Endothelial cell of umbilical vein (primary cell): ENCODE data around the gene HOXC13. TPM values are rescaled to one million over a fixed set of nuclear protein-coding genes. Genes with fewer than 3 reads are reported as not detected.
A peak's percentile ranks its signal among the peaks of the same experiment; 100 is the strongest.

ENCODE experiments used
- BruUV-seq: library from RNA; stranded (reverse); fragments of 400-500 nt; replicated peaks from 2 replicates; lab custom pipeline; 2021; lab: Mats Ljungman, UMichigan
- CTCF ChIA-PET: fragments of 300-600, 350-600 bp; sonication (Branson Sonifier 250); formaldehyde crosslinking; loops from one replicate; lab custom pipeline; 2021; ENCODE audit warnings: antibody characterized with exemption, inconsistent platforms; lab: Charles Lee
- POLR2A ChIA-PET: fragments of 300-600, 350-600 bp; sonication (Branson Sonifier 250); formaldehyde crosslinking; loops from one replicate; lab custom pipeline; 2021; ENCODE audit warnings: antibody characterized with exemption, inconsistent platforms; lab: Charles Lee
- DNase-seq: peaks from one replicate; pipeline ENCODE4 v3.0.0-alpha.2; 2011; ENCODE audit warnings: low read depth, low spot score
- FAIRE-seq: peaks from 2 replicates; lab custom pipeline; 2011; peaks lifted over from hg19 to GRCh38; lab: Jason Lieb, UNC
- H2AFZ ChIP-seq: 2 replicates; pipeline ENCODE4 v1.6.0; 2012; ENCODE audit warnings: low read depth, low read length, control low read depth, inconsistent platforms
- H3K27ac ChIP-seq: 2 replicates; pipeline ENCODE4 v1.5.1; 2011; ENCODE audit warnings: low read depth, mild to moderate bottlenecking, control low read depth, low read length, moderate library complexity; ENCODE audit not compliant: insufficient read depth
- H3K27me3 ChIP-seq, 2 experiments: 2 replicates each; pipeline versions ENCODE4 v1.6.0 to v1.6.1; 2011; ENCODE audit warnings: low read length in 2 of 2, mixed read lengths in 1 of 2; ENCODE audit not compliant: control insufficient read depth in 2 of 2, insufficient read depth in 2 of 2
- H3K36me3 ChIP-seq, 2 experiments: 2 replicates in 1 of 2; 3 replicates in 1 of 2; pipeline ENCODE4 v1.5.1; 2011; ENCODE audit warnings: low read length in 2 of 2, mild to moderate bottlenecking in 1 of 2, moderate library complexity in 1 of 2; ENCODE audit not compliant: control insufficient read depth in 2 of 2, insufficient read depth in 2 of 2; ENCODE audit errors: extremely low read depth in 1 of 2
- H3K4me1 ChIP-seq: 3 replicates; pipeline ENCODE4 v1.5.1; 2011; ENCODE audit warnings: mild to moderate bottlenecking, low read length; ENCODE audit not compliant: control insufficient read depth, insufficient read depth; ENCODE audit errors: extremely low read depth
- H3K4me2 ChIP-seq: 2 replicates; pipeline ENCODE4 v1.6.1; 2011; ENCODE audit warnings: low read length, control low read depth, mixed read lengths; ENCODE audit not compliant: insufficient read depth
- H3K4me3 ChIP-seq, 3 experiments: fragments of 200-600 bp in 1 of 3; sonication (generic), shearing (Covaris generic) in 1 of 3; replicated peaks in 1 of 3; 2 replicates each; pipeline ENCODE4 v1.5.1; 2011 to 2016; ENCODE audit warnings: control low read depth in 3 of 3, low read length in 3 of 3, mild to moderate bottlenecking in 2 of 3, inconsistent platforms in 1 of 3, low read depth in 1 of 3, moderate library complexity in 1 of 3; ENCODE audit not compliant: insufficient read depth in 1 of 3
- H3K79me2 ChIP-seq: 2 replicates; pipeline ENCODE4 v1.6.0; 2012; ENCODE audit warnings: low read length, inconsistent platforms; ENCODE audit not compliant: control insufficient read depth, insufficient read depth
- H3K9ac ChIP-seq: replicated peaks from 2 replicates; pipeline ENCODE3; 2011; ENCODE audit warnings: low read length, control low read depth; ENCODE audit not compliant: insufficient read depth; ENCODE audit errors: extremely low read depth
- H3K9me1 ChIP-seq: replicated peaks from 3 replicates; pipeline ENCODE4 v1.6.0; 2011; ENCODE audit warnings: mild to moderate bottlenecking, low read length; ENCODE audit not compliant: control insufficient read depth, insufficient read depth; ENCODE audit errors: extremely low read depth
- H3K9me3 ChIP-seq: replicated peaks from 2 replicates; pipeline ENCODE4 v1.5.1; 2012; ENCODE audit warnings: low read length, inconsistent platforms; ENCODE audit not compliant: control insufficient read depth, insufficient read depth
- H4K20me1 ChIP-seq: replicated peaks from 2 replicates; pipeline ENCODE3; 2011; ENCODE audit warnings: mild to moderate bottlenecking, low read length; ENCODE audit not compliant: control insufficient read depth, insufficient read depth; ENCODE audit errors: extremely low read depth
- EZH2 ChIP-seq: IDR thresholded peaks from 2 replicates; pipeline ENCODE4 v1.6.1; 2012; ENCODE audit warnings: borderline replicate concordance, low read depth, mild to moderate bottlenecking, moderate library complexity, low read length, inconsistent platforms; ENCODE audit not compliant: severe bottlenecking
- GATA2 ChIP-seq: IDR thresholded peaks from 2 replicates; pipeline ENCODE4 v1.7.0; 2011; ENCODE audit warnings: low read depth, mild to moderate bottlenecking, moderate library complexity, mixed read lengths, low read length; ENCODE audit not compliant: insufficient read length, insufficient read depth
- JUN ChIP-seq: IDR thresholded peaks from 2 replicates; pipeline ENCODE4 v1.6.1; 2011; ENCODE audit warnings: borderline replicate concordance, low read depth; ENCODE audit not compliant: insufficient read length, insufficient read depth
- POLR2A ChIP-seq: IDR thresholded peaks from 2 replicates; pipeline ENCODE4 v1.6.1; 2012; ENCODE audit warnings: low read depth, mild to moderate bottlenecking, control low read depth, low read length
- POLR2AphosphoS5 ChIP-seq: IDR thresholded peaks from 2 replicates; pipeline ENCODE4 v1.6.1; 2012; ENCODE audit warnings: low read depth, mild to moderate bottlenecking, control low read depth, low read length, moderate library complexity; ENCODE audit not compliant: insufficient read depth
- dilution Hi-C: fragments of 300-500 bp; cut with MboI; formaldehyde crosslinking; loops from one replicate; pipeline ENCODE4 v1.15.0; 2019; ENCODE audit warnings: low sequenced_read_pairs; ENCODE audit not compliant: extremely low pct_ligation_motif_present
- intact Hi-C: fragments of 100-400 bp; cut with micrococcal nuclease; formaldehyde crosslinking; loops from one replicate; pipeline ENCODE4 v1.10.0; 2022
- polyA plus RNA-seq, 4 experiments: library from polyadenylated mRNA; depleted of rRNA in 3 of 4; stranded (reverse) in 3 of 4; unstranded in 1 of 4; fragments of >200 nt; gene quantifications; 2 replicates each; pipeline versions ENCODE4 v1.2.1 to v1.2.3, GENCODE V29; 2011 to 2012; ENCODE audit warnings: missing spikeins in 1 of 4
- total RNA-seq: library from RNA; stranded (reverse); gene quantifications from 2 replicates; pipeline ENCODE4 v1.2.3, GENCODE V29; 2021
- TF ChIP-seq, protein P1 (sequence below): IDR thresholded peaks from 2 replicates; pipeline ENCODE4 v1.6.1; 2011; ENCODE audit not compliant: insufficient read depth, insufficient read length

The HOXC13 gene
- total and polyA plus RNA-seq, 2 donors (not counting 3 experiments of a cell fraction or from before 2014, with no cell fraction given), result not detected

DNA sequence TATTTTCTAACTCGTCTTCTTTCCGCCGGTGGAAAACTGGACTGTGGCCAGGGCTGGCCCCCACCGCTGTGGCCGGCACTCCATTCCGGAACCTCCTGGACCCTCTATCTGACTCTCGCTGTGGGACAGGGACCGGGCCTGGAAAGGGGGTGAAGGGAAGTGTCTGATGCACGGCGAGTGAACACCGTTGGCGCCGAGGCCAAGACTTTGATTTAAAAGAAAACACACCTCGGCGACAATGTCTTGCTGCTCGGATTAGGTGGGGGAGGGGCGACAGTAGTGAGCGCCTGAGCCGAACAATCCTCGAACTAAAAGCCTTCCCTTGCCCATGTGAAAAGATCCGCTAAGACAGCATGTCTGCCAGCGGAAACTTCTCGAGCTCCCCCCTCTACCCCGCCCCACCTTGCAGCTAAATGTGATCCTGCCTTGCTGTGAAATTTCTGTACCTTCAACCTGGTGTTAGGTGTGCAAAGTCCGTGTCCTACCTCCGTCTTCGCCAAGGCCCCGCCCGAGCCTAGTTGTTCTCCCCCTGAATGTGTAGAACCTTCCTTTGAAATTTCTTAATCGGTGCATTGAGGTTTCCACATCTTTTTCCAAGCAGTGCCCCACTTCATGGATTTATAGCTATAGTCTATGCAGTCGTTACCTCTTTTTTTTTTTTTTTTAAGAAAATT is 37.0 kb downstream of the HOXC13 start:
- POLR2A ChIA-PET, result no interaction called here
- no peak overlapping the region for H3K4me2 ChIP-seq
- CTCF ChIA-PET, result interaction anchor here (0.6 to 1.4 kb wide), 3 partner anchors 9 to 154 kb away, joined by 3 to 4 read pairs (median 3); partner anchors contain the start of gene HOXC10

GRCh38 chr12:53976172-53976822 is 37.7 kb downstream of the HOXC13 start:
- Histone ChIP-seq H3K9me3 (no peaks in the 10 kb centered on the region), H3K36me3 (no peaks in the 10 kb centered on the region), H3K27ac (no peak overlapping the region), H4K20me1 (no peaks in the 10 kb centered on the region), H3K9me1 (no peaks in the 10 kb centered on the region), H3K9ac (no peak overlapping the region), H3K4me3 (no peak overlapping the region), H3K27me3 (peaks cover 85 to 96% of the 10 kb centered on the region in 2 experiments), H3K79me2 (no peaks in the 10 kb centered on the region), H3K4me2 (no peak overlapping the region), H2AFZ (no peak overlapping the region), H3K4me1 (no peaks in the 10 kb centered on the region)
- BruUV-seq, result no TSS peak
- TF ChIP-seq GATA2 (no peak), JUN (no peak), EZH2 (no peak), POLR2AphosphoS5 (no peak)
- intact Hi-C loops (no loop called here), dilution Hi-C loops (no loop called here)
- DNase-seq, result no peak
- ChIA-PET CTCF (interaction anchor here (0.7 to 1.4 kb wide), 3 partner anchors 9 to 15 kb away, joined by 3 to 4 read pairs (median 3); partner anchors contain the start of gene HOXC10), POLR2A (no interaction called here)
- FAIRE-seq, result no peak

More for the DNA sequence above, 37.0 kb downstream of the HOXC13 start:
- no peaks in the 10 kb centered on the region for H4K20me1 ChIP-seq
- H3K27me3 ChIP-seq, result peaks cover 84 to 96% of the 10 kb centered on the region in 2 experiments
- FAIRE-seq (no peak), DNase-seq (no peak)
- H3K4me3 ChIP-seq, result no peak overlapping the region
- TF ChIP-seq, protein P1, sequence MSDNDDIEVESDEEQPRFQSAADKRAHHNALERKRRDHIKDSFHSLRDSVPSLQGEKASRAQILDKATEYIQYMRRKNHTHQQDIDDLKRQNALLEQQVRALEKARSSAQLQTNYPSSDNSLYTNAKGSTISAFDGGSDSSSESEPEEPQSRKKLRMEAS, result no peak
- TF ChIP-seq POLR2A (no peak), EZH2 (peak; percentile 83)
- H3K36me3 ChIP-seq, result no peaks in the 10 kb centered on the region
- H3K9ac ChIP-seq, result no peak overlapping the region
- H3K9me3 ChIP-seq, result no peaks in the 10 kb centered on the region
- intact Hi-C loops (no loop called here), dilution Hi-C loops (no loop called here)
- no peaks in the 10 kb centered on the region for H3K79me2 ChIP-seq
- no TSS peak for BruUV-seq
- no peaks in the 10 kb centered on the region for H3K9me1 ChIP-seq
- no peak overlapping the region for H3K27ac ChIP-seq
- no peak overlapping the region for H2AFZ ChIP-seq
- no peaks in the 10 kb centered on the region for H3K4me1 ChIP-seq
